SKM-1 (cell line): ENCODE results near the gene FBXL7.

Experiments
- DNase-seq: peaks from one replicate; lab custom pipeline; 2025; ENCODE audit not compliant: unreplicated experiment; lab: John Stamatoyannopoulos, UW

The FBXL7 gene

GRCh38 chr5:15538516-15538915, 38.5 kb downstream of the FBXL7 start:
- no peak for DNase-seq

GRCh38 chr5:15539951-15540350, 40.0 kb downstream of the FBXL7 start:
- no peak for DNase-seq

- no peak for DNase-seq
These were observed 44.1 kb downstream of the FBXL7 start for GRCh38 chr5:15544039-15544438.

GRCh38 chr5:15545082-15545481, 45.1 kb downstream of the FBXL7 start:
- DNase-seq = no peak

GRCh38 chr5:15547261-15547839, 47.4 kb downstream of the FBXL7 start:
- no peak for DNase-seq

DNA sequence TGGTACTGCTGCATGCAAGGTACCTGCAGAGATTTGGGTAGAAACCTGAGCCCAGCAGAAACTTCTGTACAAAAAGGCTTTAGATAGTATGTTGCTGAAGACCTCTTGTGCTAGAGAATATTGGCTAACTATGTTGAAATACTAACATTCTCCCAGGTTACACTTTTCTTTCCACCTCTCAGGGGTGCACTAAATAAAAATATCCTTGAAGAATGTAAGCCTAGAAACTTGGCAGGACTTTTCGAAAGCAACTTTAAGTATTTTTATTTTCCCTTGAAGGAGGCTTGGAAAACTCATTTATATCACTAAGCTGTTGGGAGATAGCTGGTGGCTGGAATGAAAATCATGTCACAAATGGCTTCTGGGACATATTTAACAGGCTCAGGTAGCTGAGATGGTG, 50.0 kb downstream of the FBXL7 start:
- DNase-seq = no peak

DNA sequence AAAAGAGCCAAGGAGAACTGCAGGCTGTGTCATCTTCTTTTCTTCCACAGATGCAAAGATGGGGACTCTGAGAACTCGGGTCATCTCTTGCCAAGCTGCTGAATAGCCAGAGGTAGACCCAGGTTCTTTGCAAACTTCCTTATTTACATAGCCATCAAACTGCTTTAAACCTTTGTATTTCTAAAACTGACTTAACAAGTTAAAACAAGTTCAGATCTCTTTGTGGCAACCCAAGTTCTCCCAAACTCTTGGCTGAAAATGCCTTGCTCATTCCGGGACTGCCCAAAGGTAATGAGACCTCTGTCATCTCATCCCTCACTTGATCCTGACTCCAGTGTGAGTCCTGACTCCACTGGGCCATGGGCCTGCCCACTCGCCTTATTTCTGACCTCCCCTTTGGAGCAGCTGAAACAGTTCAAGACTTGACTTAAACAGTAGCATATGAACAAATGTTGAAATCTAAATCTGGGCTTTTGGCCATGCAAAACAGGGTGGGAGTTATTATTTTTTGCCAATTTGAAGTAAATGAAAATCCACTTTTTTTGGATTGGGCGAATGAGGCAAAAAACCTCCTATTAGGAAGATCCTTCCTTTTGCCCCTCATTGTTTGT, 50.6 kb downstream of the FBXL7 start:
- no peak for DNase-seq

GRCh38 chr5:15551113-15551504, 51.1 kb downstream of the FBXL7 start:
- no peak for DNase-seq

DNA sequence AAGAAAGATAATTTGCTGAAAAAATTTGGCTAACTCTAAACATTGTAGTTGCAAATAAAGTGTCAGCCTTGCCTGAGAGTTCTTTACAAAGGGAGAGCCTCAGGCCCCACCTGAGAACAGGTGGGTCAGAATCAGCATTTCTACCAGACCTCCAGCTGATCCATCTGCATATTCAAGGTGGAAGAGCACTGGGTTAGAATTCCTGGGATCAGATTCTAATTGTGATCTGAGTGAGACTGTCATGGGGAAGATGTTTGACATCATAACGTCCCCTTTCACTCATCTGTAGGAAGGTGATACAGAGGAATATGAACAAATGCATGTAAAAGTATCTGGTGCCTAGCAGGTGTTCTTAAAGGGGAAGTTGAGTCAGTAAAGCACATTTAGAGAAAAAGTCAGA, 54.6 kb downstream of the FBXL7 start:
- DNase-seq = no peak

GRCh38 chr5:15555176-15555575, 55.2 kb downstream of the FBXL7 start:
- DNase-seq = no peak

GRCh38 chr5:15558240-15558639, 58.3 kb downstream of the FBXL7 start:
- no peak for DNase-seq

GRCh38 chr5:15558681-15559080, 58.7 kb downstream of the FBXL7 start:
- DNase-seq = no peak

DNA sequence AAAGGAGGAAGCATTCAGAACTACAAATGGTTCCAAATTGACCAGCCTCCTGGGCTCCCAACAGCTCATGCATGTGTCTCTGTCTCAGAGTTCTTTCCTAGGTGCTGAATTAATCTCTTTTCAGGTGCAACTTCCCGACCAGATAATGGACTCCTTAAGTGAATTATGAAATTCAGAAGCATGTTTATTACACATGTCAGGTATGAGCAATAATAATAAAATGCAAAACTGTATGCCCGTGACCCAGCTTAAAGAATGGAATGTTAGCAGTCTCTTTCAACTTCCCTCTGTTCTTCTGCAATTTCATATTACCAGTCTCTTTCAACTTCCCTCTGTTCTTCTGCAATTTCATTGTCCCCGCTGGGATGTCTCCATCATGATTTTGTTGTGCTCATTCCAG, 60.4 kb downstream of the FBXL7 start:
- no peak for DNase-seq

DNA sequence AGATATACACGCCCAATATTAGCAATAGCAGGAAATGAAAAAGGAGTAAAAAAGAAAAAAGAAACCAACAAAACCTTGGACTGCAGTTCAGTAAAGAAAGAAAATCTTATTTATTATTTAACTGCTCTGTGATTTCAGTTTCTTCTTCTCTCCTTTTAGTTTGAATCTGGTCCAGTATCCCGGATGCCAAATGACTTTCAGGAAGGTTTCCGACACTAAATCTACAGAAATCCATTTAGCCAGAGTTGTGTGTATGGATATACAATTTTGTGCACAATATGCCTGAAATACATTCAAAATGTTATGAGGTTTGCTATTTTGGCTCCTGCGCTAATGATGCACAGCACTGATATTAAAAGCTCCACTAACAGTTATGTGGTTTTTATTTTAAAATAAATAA, 64.5 kb downstream of the FBXL7 start:
- no peak for DNase-seq

DNA sequence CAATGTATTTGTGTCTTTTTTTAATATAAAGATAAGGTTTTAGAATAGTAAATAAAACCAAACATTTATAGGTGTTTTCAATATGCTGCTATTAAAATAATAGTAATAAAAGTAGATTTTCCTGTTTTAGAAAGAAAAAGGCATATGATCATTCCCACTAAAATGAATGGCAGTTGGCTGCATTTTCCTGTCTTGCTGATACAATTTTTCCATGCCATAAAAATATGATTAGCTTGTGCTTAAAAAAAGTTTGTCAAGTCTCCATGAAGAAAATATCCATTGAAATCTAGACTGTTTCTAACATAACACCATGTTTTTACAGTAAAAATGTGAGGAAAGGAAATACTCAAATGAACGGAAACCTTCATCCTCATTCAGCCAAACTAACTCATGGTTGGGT, 65.0 kb downstream of the FBXL7 start:
- DNase-seq = no peak

- no peak for DNase-seq
These were observed 66.3 kb downstream of the FBXL7 start for GRCh38 chr5:15566306-15566705.

GRCh38 chr5:15566789-15567188, 66.8 kb downstream of the FBXL7 start:
- no peak for DNase-seq

- DNase-seq = no peak
These were observed 70.5 kb downstream of the FBXL7 start for GRCh38 chr5:15570491-15570890.

GRCh38 chr5:15571081-15571480, 71.1 kb downstream of the FBXL7 start:
- no peak for DNase-seq

GRCh38 chr5:15571618-15572017, 71.6 kb downstream of the FBXL7 start:
- no peak for DNase-seq

DNA sequence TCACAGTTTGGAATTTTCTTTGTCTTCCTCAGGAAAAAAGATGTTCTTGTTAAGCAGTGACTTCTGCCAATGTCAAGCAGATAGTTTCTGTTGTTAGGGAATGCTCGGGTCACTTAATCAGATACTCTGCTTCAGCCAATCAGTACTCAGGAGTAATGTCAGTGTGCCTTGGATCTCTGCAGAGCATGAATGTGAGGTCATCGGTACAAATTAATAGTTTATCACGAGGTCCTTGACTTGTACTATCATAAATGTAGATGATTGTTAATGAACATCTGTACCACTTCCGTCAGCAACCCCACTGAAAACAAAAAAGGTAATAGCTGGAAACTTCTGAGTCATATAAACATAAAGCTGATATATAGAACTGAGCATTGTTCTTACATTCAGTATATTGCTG, 73.6 kb downstream of the FBXL7 start:
- DNase-seq = no peak

- DNase-seq = no peak
These were observed 74.1 kb downstream of the FBXL7 start for GRCh38 chr5:15574128-15574527.

DNA sequence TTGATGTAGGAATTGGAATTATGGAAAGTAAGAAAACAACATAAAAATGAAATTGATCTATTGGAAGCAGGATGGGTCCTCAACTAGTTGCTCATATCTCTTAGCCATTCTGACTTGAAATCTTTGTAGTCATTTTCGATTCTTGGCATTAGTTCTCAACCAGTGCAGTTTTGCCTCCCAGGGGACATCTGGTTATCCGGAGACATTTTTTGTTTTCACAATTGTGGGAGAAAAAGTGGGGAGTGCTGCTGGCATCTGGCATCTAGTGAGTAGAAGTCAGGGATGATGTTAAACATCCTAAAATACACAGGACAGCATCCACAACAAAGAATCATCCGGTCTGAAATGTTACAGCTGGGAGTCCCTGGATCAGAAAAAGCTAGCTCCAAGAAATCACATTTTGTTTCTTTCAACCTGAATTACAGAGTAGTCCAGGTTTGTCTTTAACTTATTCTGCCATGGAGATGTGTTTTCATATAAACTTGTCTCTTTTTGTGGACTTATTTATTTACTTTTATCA, 74.9 kb downstream of the FBXL7 start:
- no peak for DNase-seq
